ENCODE results near the gene TCEA3.
A peak's percentile ranks its signal among the peaks of the same experiment; 100 is the strongest.

The TCEA3 gene

GRCh38 chr1:23407016-23407630 is 17.4 kb downstream of the TCEA3 start:
- Histone ChIP-seq H3K36me3 (no peaks in the 10 kb centered on the region), H3K27me3 (peaks cover 4% of the 10 kb centered on the region), H3K9me3 (no peaks in the 10 kb centered on the region), H3K4me1 (ENCODE audit: control insufficient read depth in 1 of 2, insufficient read depth in 1 of 2, low read depth in 1 of 2, low read length in 1 of 2) (no peaks in the 10 kb centered on the region), H3K4me3 (ENCODE audit: low read depth in 1 of 2, low read length in 1 of 2) (no peak overlapping the region), H3K27ac (no peak overlapping the region)
- TF ChIP-seq, protein P1, sequence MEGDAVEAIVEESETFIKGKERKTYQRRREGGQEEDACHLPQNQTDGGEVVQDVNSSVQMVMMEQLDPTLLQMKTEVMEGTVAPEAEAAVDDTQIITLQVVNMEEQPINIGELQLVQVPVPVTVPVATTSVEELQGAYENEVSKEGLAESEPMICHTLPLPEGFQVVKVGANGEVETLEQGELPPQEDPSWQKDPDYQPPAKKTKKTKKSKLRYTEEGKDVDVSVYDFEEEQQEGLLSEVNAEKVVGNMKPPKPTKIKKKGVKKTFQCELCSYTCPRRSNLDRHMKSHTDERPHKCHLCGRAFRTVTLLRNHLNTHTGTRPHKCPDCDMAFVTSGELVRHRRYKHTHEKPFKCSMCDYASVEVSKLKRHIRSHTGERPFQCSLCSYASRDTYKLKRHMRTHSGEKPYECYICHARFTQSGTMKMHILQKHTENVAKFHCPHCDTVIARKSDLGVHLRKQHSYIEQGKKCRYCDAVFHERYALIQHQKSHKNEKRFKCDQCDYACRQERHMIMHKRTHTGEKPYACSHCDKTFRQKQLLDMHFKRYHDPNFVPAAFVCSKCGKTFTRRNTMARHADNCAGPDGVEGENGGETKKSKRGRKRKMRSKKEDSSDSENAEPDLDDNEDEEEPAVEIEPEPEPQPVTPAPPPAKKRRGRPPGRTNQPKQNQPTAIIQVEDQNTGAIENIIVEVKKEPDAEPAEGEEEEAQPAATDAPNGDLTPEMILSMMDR (IDR thresholded peaks at IDR 0.05) = no peak

GRCh38 chr1:23405946-23406345 is 18.6 kb downstream of the TCEA3 start:
- Histone ChIP-seq H3K36me3 (no peaks in the 10 kb centered on the region), H3K4me3 (ENCODE audit: low read depth in 1 of 2, low read length in 1 of 2) (no peak overlapping the region), H3K27me3 (peaks cover 4% of the 10 kb centered on the region), H3K27ac (no peak overlapping the region), H3K4me1 (ENCODE audit: control insufficient read depth in 1 of 2, insufficient read depth in 1 of 2, low read depth in 1 of 2, low read length in 1 of 2) (no peaks in the 10 kb centered on the region), H3K9me3 (no peaks in the 10 kb centered on the region)
- TF ChIP-seq, protein P1 (IDR thresholded peaks at IDR 0.05) = no peak

DNA sequence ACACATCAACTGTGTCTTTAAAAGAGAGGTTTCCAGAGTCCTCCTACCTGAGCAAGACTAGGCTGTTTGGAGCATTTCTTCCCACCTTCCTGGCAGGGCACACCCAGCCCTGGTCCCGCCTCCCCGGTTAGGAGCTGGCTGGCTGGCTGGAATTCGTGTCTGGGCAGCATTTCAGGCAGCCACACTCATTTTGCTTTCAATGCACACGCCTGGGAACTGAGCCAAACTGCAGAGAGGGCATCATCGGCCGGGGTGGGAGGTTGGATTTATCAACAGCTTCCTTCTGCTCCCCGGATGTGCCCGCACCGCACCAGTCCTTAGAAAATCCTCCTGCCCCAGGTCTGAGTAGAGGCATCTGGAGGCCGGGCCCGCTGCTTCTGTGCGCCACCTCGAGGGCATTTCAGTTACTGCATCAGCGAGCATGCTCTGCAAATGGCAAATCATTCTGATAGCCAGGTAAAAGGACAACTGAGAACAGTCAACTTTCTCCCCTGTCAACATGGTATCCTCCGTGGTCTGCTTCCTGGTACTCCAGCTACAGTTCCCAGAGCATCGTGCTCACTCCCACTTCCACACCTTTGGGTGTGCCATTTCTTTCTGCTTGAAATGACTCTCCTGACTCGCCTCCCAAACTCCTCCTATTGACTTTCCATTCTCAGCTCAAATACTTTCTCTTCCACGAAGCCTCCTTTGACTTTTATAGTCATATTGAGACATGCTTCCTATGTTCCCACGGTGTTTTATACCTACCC is 20.6 kb downstream of the TCEA3 start:
- Histone ChIP-seq H3K27me3 (peaks cover 4% of the 10 kb centered on the region), H3K9me3 (no peaks in the 10 kb centered on the region), H3K36me3 (no peaks in the 10 kb centered on the region), H3K4me3 (ENCODE audit: low read depth in 1 of 2, low read length in 1 of 2) (no peak overlapping the region), H3K4me1 (ENCODE audit: control insufficient read depth in 1 of 2, insufficient read depth in 1 of 2, low read depth in 1 of 2, low read length in 1 of 2) (no peaks in the 10 kb centered on the region), H3K27ac (no peak overlapping the region)
- TF ChIP-seq, protein P1 (IDR thresholded peaks at IDR 0.05) = peak; percentile 70

- Histone ChIP-seq H3K4me3 (ENCODE audit: low read depth in 1 of 2, low read length in 1 of 2) (no peak overlapping the region), H3K27ac (no peak overlapping the region)
- TF ChIP-seq, protein P1 (IDR thresholded peaks at IDR 0.05) = no peak
Observed at GRCh38 chr1:23403355-23403734, 21.2 kb downstream of the TCEA3 start.

DNA sequence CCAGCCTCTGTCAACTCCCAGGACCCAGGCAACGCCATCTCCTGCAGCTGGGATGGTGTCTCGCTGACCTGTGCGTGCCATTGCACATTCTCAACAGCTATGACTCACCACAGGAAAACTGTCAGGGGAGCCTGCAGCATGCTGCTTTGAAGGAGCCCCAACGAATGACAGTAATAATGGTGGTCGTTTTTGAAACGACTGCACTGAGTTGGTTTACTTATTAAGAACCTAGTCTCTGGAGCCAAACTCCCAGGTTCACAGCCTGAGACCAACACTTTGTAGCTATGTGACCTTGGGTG is 21.6 kb downstream of the TCEA3 start:
- no peak overlapping the region for H3K4me3 ChIP-seq (ENCODE audit: low read depth in 1 of 2, low read length in 1 of 2)
- peaks cover 5% of the 10 kb centered on the region for H3K27me3 ChIP-seq
- H3K4me1 ChIP-seq (ENCODE audit: control insufficient read depth in 1 of 2, insufficient read depth in 1 of 2, low read depth in 1 of 2, low read length in 1 of 2) = no peaks in the 10 kb centered on the region
- H3K9me3 ChIP-seq = no peaks in the 10 kb centered on the region
- H3K36me3 ChIP-seq = no peaks in the 10 kb centered on the region
- TF ChIP-seq, protein P1 (IDR thresholded peaks at IDR 0.05) = no peak
- H3K27ac ChIP-seq = no peak overlapping the region

More at GRCh38 chr1:23403355-23403734, 21.2 kb downstream of the TCEA3 start:
- H3K4me1 ChIP-seq (ENCODE audit: control insufficient read depth in 1 of 2, insufficient read depth in 1 of 2, low read depth in 1 of 2, low read length in 1 of 2) = no peaks in the 10 kb centered on the region
- no peaks in the 10 kb centered on the region for H3K36me3 ChIP-seq
- no peaks in the 10 kb centered on the region for H3K9me3 ChIP-seq
- H3K27me3 ChIP-seq = peaks cover 4% of the 10 kb centered on the region

All from neutrophil (primary cell).